ENCODE results near the gene SEC23A.
"Not testable (repeated sequence)": the region's sequence is repeated elsewhere in the genome, so short reads cannot be mapped to it uniquely, and the experiment has no call there.

The SEC23A gene

DNA sequence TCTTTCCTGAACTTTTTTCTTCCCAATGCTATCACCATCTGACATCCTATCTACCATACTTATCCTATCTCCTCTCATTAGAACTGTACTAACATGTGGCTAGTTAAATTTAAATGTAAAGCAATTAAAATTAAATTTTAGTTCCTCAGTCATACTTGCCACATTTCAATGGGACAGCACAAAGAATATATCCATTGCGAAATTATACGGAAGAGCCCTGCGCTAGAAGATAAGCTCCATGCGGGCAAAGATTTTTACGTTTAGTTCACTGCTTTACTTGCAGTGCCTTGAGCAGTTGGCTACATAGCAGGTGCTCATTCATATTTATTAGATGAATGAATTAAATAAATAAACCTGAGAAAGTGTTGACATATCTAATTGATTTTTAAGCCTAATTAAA, 33.1 kb downstream of the SEC23A start:
- no peak for TF ChIP-seq EZH2phosphoT487 (IDR thresholded peaks at IDR 0.05; ENCODE audit: borderline replicate concordance, low read length)
- TF ChIP-seq, protein P1, sequence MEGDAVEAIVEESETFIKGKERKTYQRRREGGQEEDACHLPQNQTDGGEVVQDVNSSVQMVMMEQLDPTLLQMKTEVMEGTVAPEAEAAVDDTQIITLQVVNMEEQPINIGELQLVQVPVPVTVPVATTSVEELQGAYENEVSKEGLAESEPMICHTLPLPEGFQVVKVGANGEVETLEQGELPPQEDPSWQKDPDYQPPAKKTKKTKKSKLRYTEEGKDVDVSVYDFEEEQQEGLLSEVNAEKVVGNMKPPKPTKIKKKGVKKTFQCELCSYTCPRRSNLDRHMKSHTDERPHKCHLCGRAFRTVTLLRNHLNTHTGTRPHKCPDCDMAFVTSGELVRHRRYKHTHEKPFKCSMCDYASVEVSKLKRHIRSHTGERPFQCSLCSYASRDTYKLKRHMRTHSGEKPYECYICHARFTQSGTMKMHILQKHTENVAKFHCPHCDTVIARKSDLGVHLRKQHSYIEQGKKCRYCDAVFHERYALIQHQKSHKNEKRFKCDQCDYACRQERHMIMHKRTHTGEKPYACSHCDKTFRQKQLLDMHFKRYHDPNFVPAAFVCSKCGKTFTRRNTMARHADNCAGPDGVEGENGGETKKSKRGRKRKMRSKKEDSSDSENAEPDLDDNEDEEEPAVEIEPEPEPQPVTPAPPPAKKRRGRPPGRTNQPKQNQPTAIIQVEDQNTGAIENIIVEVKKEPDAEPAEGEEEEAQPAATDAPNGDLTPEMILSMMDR (IDR thresholded peaks at IDR 0.05; ENCODE audit: low read depth, low read length, poor library complexity, severe bottlenecking), result no peak
- H3K36me3 ChIP-seq (ENCODE audit: control insufficient read depth, low read length), result peaks cover 14% of the 10 kb centered on the region

DNA sequence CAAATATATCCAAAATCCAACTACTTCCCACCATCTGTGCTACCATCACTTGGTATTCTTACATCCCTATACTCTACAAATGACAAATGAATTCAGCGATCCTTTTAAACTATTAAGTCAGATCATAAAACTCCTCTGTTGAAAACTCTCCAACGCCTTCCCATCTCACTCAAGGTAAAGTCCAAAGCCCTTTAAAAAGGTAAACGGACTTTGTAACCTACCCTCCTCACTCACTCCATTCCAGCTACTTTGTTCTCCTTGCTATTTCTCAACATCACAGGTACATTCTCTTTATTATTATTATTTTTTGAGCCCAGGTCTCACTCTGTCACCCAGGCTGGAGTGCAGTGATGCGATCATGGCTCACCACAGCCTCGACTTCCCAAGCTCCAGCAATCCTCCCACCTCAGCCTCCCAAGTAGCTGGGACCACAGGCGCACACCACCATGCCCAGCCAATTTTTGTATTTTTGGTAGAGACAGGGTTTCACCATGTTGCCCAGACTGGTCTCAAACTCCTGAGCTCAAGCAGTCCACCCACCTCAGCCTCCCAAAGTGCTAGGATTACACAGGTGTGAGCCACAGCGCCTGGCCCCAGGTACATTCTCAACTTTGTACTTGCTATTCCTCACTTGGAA, 33.7 kb downstream of the SEC23A start:
- not testable (repeated sequence) for H3K27me3 ChIP-seq (ENCODE audit: control insufficient read depth, low read length); H3K4me2 ChIP-seq (ENCODE audit: low read length); H3K79me2 ChIP-seq (ENCODE audit: control insufficient read depth, low read length); H3K9me3 ChIP-seq (ENCODE audit: control insufficient read depth, insufficient read depth, low read length); H3K9me2 ChIP-seq (replicated peaks; ENCODE audit: control insufficient read depth, low read length); H3K4me3 ChIP-seq (ENCODE audit: low read length); H3K27ac ChIP-seq (ENCODE audit: low read depth, low read length); H3K4me1 ChIP-seq (ENCODE audit: control insufficient read depth, low read length); H3F3A ChIP-seq (ENCODE audit: control insufficient read depth, insufficient read depth); H4K20me1 ChIP-seq (ENCODE audit: control insufficient read depth, insufficient read depth, low read depth, low read length)
- H3K36me3 ChIP-seq (ENCODE audit: control insufficient read depth, low read length), result peaks cover 20% of the 10 kb centered on the region

More for the DNA sequence above, 33.1 kb downstream of the SEC23A start:
- Histone ChIP-seq H3K9me2 (replicated peaks; ENCODE audit: control insufficient read depth, low read length) (no peaks in the 10 kb centered on the region), H3K4me3 (ENCODE audit: low read length) (no peak overlapping the region), H3K9me3 (ENCODE audit: control insufficient read depth, insufficient read depth, low read length) (no peaks in the 10 kb centered on the region), H3K27ac (ENCODE audit: low read depth, low read length) (no peak overlapping the region), H3K27me3 (ENCODE audit: control insufficient read depth, low read length) (no peaks in the 10 kb centered on the region), H3F3A (ENCODE audit: control insufficient read depth, insufficient read depth) (no peaks in the 10 kb centered on the region), H4K20me1 (ENCODE audit: control insufficient read depth, insufficient read depth, low read depth, low read length) (no peaks in the 10 kb centered on the region), H3K4me2 (ENCODE audit: low read length) (no peak overlapping the region), H3K79me2 (ENCODE audit: control insufficient read depth, low read length) (no peaks in the 10 kb centered on the region), H3K4me1 (ENCODE audit: control insufficient read depth, low read length) (no peaks in the 10 kb centered on the region)

DNA sequence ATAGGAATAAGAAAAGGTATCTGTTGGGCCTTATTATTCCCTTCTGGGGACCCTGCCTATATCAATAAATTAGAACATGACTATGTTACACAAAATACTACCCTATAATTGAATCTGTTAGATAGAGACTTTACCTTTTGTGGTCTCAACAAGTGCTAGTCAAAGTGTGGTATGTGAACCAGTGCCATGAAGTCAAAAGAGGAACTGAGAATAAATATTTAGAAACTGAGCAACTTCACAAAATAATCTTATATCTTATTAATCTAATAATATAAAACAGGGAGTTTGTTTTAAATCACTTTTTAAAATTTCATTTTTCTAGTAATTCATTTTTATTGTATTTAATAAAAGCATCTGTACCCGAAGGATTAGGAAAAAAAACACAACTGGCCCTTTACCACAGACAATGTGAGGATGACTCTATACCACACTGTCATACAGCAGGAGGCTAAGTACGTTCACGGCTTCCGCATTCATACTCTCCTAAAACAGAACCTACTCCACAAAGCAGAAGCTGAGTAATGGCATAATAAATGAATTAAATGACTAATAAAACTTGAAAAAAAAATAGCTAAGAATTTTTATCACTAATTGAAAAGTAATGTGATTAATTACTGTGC, 42.1 kb downstream of the SEC23A start:
- H3K4me1 ChIP-seq (ENCODE audit: control insufficient read depth, low read length), result peaks cover 17% of the 10 kb centered on the region
- H3K9me3 ChIP-seq (ENCODE audit: control insufficient read depth, insufficient read depth, low read length), result peaks cover 15% of the 10 kb centered on the region; the same call in 1 of the 2 replicates
- H3K4me2 ChIP-seq (ENCODE audit: low read length), result peak overlapping the region; percentile 44
- peaks cover 8% of the 10 kb centered on the region for H3F3A ChIP-seq (ENCODE audit: control insufficient read depth, insufficient read depth)
- H3K27ac ChIP-seq (ENCODE audit: low read depth, low read length), result peak overlapping the region; percentile 56
- peaks cover 51% of the 10 kb centered on the region for H3K36me3 ChIP-seq (ENCODE audit: control insufficient read depth, low read length)
- no peaks in the 10 kb centered on the region for H3K79me2 ChIP-seq (ENCODE audit: control insufficient read depth, low read length)
- no peaks in the 10 kb centered on the region for H3K27me3 ChIP-seq (ENCODE audit: control insufficient read depth, low read length)
- no peaks in the 10 kb centered on the region for H3K9me2 ChIP-seq (replicated peaks; ENCODE audit: control insufficient read depth, low read length)
- H3K4me3 ChIP-seq (ENCODE audit: low read length), result 0 out of 2 replicates have a peak overlapping the region, but pooled peaks have one; percentile 16
- TF ChIP-seq, protein P1 (IDR thresholded peaks at IDR 0.05; ENCODE audit: low read depth, low read length, poor library complexity, severe bottlenecking), result no peak
- TF ChIP-seq EZH2phosphoT487 (IDR thresholded peaks at IDR 0.05; ENCODE audit: borderline replicate concordance, low read length), result no peak
- no peaks in the 10 kb centered on the region for H4K20me1 ChIP-seq (ENCODE audit: control insufficient read depth, insufficient read depth, low read depth, low read length)

- peaks cover 11% of the 10 kb centered on the region for H3K4me1 ChIP-seq (ENCODE audit: control insufficient read depth, low read length)
- no peak overlapping the region for H3K27ac ChIP-seq (ENCODE audit: low read depth, low read length)
- no peak overlapping the region for H3K4me2 ChIP-seq (ENCODE audit: low read length)
- H4K20me1 ChIP-seq (ENCODE audit: control insufficient read depth, insufficient read depth, low read depth, low read length), result no peaks in the 10 kb centered on the region
- TF ChIP-seq, protein P1 (IDR thresholded peaks at IDR 0.05; ENCODE audit: low read depth, low read length, poor library complexity, severe bottlenecking), result no peak
- no peaks in the 10 kb centered on the region for H3K27me3 ChIP-seq (ENCODE audit: control insufficient read depth, low read length)
- H3K4me3 ChIP-seq (ENCODE audit: low read length), result no peak overlapping the region
- peaks cover 52% of the 10 kb centered on the region for H3K36me3 ChIP-seq (ENCODE audit: control insufficient read depth, low read length)
- peaks cover 22% of the 10 kb centered on the region; the same call in 1 of the 2 replicates for H3K9me3 ChIP-seq (ENCODE audit: control insufficient read depth, insufficient read depth, low read length)
- no peaks in the 10 kb centered on the region for H3K79me2 ChIP-seq (ENCODE audit: control insufficient read depth, low read length)
- no peaks in the 10 kb centered on the region for H3F3A ChIP-seq (ENCODE audit: control insufficient read depth, insufficient read depth)
- no peaks in the 10 kb centered on the region for H3K9me2 ChIP-seq (replicated peaks; ENCODE audit: control insufficient read depth, low read length)
Measured at GRCh38 chr14:39055786-39056474, 47.1 kb downstream of the SEC23A start.

GRCh38 chr14:39052869-39053454, 50.1 kb downstream of the SEC23A start:
- H3K4me2 ChIP-seq (ENCODE audit: low read length); H3K27me3 ChIP-seq (ENCODE audit: control insufficient read depth, low read length); H3K79me2 ChIP-seq (ENCODE audit: control insufficient read depth, low read length); H3K4me1 ChIP-seq (ENCODE audit: control insufficient read depth, low read length); H4K20me1 ChIP-seq (ENCODE audit: control insufficient read depth, insufficient read depth, low read depth, low read length); H3F3A ChIP-seq (ENCODE audit: control insufficient read depth, insufficient read depth); H3K9me2 ChIP-seq (replicated peaks; ENCODE audit: control insufficient read depth, low read length); H3K4me3 ChIP-seq (ENCODE audit: low read length); H3K27ac ChIP-seq (ENCODE audit: low read depth, low read length): not testable (repeated sequence)
- H3K36me3 ChIP-seq (ENCODE audit: control insufficient read depth, low read length), result peaks cover 53% of the 10 kb centered on the region
- peaks cover 22% of the 10 kb centered on the region; the same call in 1 of the 2 replicates for H3K9me3 ChIP-seq (ENCODE audit: control insufficient read depth, insufficient read depth, low read length)

Data from DOHH2 (cell line).